GM12864 (cell line): ENCODE measurements around the gene VPS37B.

Experiments used
- DNase-seq: peaks from one replicate; pipeline ENCODE4 v3.0.0-alpha.2; 2011; ENCODE audit warnings: low read depth
- H3K4me3 ChIP-seq: 2 replicates; pipeline ENCODE4 v1.5.1; 2011; ENCODE audit warnings: mild to moderate bottlenecking, low read depth, low read length, control low read depth
- TF ChIP-seq, protein P1 (sequence below): IDR thresholded peaks from 2 replicates; pipeline ENCODE4 v1.5.1; 2011; ENCODE audit warnings: low read depth, mild to moderate bottlenecking, moderate library complexity, low read length, control low read depth, inconsistent platforms; ENCODE audit errors: missing control alignments

Gene VPS37B

DNA sequence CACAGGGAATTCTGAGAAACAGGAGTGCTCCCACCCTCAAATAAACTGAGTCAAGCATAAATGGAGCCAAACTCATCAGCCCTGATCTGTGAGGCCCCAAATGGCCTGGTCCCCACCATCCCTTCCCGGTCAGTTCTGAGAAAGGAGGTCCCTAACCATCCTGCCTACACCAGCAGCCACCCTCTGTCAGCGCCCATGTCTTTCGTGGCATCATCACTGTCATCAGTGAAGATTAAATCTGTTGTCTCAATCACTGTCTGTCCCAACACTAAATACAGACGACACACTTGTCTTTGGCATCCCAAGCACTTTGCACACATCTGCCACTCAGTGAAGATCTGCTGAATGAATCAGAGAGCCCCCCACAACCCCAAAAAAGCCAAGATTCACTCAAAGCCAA lies 22.4 kb downstream of the VPS37B start:
- TF ChIP-seq, protein P1, sequence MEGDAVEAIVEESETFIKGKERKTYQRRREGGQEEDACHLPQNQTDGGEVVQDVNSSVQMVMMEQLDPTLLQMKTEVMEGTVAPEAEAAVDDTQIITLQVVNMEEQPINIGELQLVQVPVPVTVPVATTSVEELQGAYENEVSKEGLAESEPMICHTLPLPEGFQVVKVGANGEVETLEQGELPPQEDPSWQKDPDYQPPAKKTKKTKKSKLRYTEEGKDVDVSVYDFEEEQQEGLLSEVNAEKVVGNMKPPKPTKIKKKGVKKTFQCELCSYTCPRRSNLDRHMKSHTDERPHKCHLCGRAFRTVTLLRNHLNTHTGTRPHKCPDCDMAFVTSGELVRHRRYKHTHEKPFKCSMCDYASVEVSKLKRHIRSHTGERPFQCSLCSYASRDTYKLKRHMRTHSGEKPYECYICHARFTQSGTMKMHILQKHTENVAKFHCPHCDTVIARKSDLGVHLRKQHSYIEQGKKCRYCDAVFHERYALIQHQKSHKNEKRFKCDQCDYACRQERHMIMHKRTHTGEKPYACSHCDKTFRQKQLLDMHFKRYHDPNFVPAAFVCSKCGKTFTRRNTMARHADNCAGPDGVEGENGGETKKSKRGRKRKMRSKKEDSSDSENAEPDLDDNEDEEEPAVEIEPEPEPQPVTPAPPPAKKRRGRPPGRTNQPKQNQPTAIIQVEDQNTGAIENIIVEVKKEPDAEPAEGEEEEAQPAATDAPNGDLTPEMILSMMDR, result no peak
- no peak overlapping the region for H3K4me3 ChIP-seq
- no peak for DNase-seq

DNA sequence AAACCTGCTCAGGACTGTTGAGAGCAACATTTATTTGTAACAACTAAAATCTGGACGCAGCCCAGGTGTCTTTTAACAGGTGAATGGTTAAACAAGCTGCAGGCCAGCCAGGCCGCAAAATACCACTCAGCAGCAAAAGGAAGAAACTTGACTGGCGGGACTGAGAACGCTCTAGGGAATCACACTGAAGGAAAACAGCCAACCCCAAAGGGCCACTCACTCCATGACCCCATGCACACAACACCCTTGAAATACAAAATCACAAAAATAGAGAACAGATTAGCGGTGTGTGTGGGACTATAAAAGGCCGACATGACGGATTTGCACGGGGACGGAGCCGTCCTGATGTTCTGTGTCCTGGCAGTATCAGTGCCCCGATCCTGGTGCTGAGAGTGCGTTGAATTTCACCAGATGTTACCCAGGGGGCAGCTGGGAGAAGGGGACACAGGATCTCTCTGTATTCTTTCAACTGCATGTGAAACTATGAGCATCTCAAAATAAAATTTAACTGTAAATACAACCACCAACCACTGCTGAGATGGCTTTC lies 23.0 kb downstream of the VPS37B start:
- TF ChIP-seq, protein P1, result no peak
- no peak for DNase-seq
- H3K4me3 ChIP-seq, result no peak overlapping the region

DNA sequence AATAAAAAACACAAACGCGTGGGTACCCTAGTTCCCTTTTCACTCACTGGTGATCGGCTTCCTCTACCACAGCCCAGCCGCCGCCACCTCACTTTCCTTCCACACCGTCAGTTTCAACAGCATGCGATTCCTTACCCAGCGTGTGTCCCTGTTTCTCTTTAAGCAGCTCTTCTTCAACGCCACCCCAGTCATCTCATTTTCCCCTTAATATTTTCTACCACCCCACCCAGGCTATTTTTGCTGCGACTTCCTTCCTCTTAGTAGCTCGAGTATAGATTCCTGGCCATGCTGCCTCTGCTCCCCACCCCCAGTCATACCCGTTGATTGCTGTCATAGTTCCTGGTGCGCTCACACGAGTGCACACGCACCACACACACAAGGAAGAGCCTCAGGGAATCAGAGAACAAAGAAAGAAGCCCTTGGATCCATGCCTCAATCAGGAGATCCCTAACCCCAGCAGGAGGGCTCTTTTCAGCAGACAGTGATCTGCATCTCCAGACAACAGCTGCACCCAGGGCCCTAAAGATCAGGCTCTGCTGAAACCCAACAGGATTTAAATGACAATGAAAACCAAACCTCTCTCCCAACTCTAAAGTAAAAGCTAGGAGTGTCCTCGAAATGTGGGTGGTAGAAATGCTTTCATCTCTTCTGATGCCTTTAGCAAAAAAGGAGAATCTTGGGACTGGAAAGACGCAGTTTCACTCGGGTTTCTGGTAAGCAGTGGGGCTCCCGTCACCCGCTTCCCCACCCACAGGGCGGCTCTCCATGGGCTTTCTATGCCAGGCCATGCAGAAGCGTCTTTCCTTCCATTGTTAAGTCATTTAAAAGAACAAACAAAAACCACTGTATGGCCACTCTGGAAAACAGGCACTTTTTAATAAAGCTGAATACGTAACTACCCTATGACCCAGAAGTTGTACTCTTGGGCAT lies 23.8 kb downstream of the VPS37B start:
- H3K4me3 ChIP-seq, result peak overlapping the region; percentile 45
- no peak for DNase-seq
- TF ChIP-seq, protein P1, result no peak

DNA sequence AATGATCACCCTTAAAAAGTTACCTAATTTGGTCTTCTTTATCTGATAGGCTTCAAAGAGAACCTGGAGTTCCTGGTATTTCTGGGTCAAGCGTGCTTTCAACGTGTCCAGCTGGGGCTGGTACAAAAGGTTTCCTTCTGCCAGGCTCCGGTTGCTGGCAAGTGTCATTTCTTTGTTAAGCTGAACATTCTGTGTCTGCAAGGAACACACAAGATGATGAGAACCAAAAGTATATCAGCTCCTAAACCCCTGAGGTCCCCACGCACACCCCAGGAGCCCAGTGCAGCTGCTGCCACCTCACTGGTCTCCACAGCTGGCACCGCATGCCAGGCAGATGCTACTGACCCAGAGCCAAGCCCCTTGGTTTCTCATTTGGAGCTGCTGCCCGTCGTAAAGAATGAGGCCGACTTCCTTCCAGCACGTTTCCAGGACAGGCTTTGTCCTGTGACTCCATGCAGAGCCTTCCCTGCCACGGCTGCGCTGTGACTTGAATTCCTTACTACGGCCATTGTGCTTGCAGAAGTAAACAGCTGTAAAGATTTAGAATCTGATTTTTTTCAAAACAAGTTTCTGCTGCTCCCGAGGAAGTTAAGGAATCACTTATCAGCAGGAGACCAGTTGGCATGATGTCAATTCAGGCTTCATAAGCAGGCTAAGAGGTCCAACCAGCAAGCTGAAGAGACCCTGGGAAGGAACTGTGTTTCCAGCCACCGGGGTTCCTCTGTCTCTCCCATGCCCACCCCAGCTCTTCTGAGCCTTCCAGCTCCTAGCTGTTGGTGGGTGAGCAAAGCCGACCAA lies 24.9 kb downstream of the VPS37B start:
- TF ChIP-seq, protein P1, result no peak
- peak overlapping the region; percentile 45 for H3K4me3 ChIP-seq
- no peak for DNase-seq

- no peak overlapping the region for H3K4me3 ChIP-seq
- DNase-seq, result no peak
- TF ChIP-seq, protein P1, result no peak
These were observed 25.6 kb downstream of the VPS37B start for GRCh38 chr12:122870163-122870842.

- TF ChIP-seq, protein P1, result no peak
- H3K4me3 ChIP-seq, result no peak overlapping the region
- DNase-seq, result no peak
These were observed 26.5 kb downstream of the VPS37B start for GRCh38 chr12:122869207-122869973.
